Measurements from ENCODE around the gene EYA4. TPM values are rescaled to one million over a fixed set of nuclear protein-coding genes. Genes with fewer than 3 reads are reported as not detected.

EYA4 gene
- polyA plus RNA-seq, 4 donors, result 10.1 to 18.7 (median 16.1) TPM

- no peak for DNase-seq (ENCODE audit: low read depth in 4 of 4, low spot score in 2 of 4)
Observed at GRCh38 chr6:133341607-133342158, 100.5 kb downstream of the EYA4 start.

GRCh38 chr6:133343220-133343619 lies 102.1 kb downstream of the EYA4 start:
- DNase-seq (ENCODE audit: low read depth in 4 of 4, low spot score in 2 of 4), result no peak

GRCh38 chr6:133348846-133349245 lies 107.7 kb downstream of the EYA4 start:
- DNase-seq (ENCODE audit: low read depth in 4 of 4, low spot score in 2 of 4), result no peak

GRCh38 chr6:133350928-133351327 lies 109.8 kb downstream of the EYA4 start:
- no peak for DNase-seq (ENCODE audit: low read depth in 4 of 4, low spot score in 2 of 4)

- no peak for DNase-seq (ENCODE audit: low read depth in 4 of 4, low spot score in 2 of 4)
Observed at GRCh38 chr6:133352046-133352445, 110.9 kb downstream of the EYA4 start.

DNA sequence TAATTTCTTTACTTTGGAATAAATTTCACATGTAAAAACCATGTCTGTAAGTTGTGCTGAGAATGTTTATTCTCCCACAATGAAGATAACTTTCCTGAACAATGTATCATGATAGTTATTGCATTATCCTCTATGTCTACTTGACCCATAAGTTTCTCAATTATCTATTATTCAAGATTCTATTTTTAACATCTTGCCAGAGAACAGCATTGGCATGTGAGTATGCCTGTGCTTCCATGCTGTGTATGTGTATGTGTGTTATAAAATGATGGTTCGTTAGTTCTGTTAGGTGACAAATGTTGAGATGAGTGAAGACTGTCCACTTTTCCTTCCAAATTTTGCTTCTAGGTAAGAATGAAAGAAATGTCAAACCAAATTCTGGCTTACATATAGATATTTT lies 111.9 kb downstream of the EYA4 start:
- DNase-seq (ENCODE audit: low read depth in 4 of 4, low spot score in 2 of 4), result no peak

DNA sequence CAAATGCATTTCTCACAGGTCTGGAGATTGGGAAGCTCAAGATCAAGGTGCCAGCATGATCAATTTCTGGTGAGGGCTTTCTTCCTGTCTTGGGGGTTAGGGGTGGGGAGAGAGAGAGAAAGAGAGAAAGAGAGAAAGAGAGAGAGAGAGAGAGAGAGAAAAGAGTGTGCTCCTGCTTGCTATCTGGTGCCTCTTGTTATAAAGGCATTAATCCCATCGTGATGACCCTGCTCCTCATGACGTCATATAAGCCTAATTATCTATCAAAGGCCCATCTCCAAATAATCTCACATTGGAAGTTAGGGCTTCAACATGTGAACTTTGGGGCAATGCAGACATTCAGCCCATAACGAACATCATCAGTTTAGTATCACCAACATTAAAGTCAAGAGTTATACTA lies 114.8 kb downstream of the EYA4 start:
- no peak for DNase-seq (ENCODE audit: low read depth in 4 of 4, low spot score in 2 of 4)

DNA sequence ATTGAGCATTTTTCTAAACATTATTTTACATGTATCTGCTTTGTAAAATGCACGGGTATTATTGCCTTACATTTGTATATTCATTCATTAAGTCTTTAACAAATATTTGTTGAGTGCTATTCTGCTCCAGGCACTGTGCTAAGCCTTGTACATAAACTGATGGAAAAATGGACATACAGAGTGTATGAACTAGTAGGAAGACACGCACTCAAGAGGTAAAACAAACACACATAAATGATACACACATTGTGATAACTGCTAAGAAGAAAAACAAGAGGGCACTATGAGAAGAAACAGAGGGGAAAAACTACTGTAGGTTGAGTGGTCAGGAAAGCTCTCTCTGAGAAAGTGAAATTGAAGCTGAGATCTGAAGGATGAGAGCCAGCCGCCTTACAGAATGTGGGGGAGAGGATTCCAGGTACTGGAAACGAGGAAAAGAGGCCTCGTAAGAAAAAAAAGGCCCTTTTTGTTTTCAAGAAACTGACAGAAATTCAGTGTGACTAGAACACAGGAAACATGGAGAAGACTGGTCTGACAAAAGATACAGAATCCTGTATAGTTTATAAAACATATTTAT lies 117.5 kb downstream of the EYA4 start:
- peak in 1 of 4 donors; percentile 11 for DNase-seq (ENCODE audit: low read depth in 4 of 4, low spot score in 2 of 4)

DNA sequence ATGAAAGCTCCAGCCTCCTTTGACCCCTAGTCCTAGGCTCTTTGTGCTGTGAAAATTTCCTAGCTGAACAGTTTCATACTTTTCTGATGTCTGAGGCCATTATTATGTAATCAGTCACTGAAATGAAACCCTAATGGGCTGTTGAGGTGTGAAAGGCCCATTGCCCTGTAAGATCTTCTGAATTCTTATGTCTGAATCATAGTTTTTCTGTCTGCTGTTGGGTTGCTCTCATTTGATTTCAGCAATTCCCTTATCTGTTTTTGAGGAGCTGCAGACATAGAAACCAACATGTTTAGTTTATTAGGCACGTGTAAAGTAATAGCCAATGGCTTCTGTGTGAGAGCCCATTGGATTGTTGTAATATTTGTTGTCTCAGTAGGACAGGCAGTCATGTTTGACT lies 118.1 kb downstream of the EYA4 start:
- no peak for DNase-seq (ENCODE audit: low read depth in 4 of 4, low spot score in 2 of 4)

GRCh38 chr6:133359760-133360159 lies 118.6 kb downstream of the EYA4 start:
- DNase-seq (ENCODE audit: low read depth in 4 of 4, low spot score in 2 of 4), result no peak

DNA sequence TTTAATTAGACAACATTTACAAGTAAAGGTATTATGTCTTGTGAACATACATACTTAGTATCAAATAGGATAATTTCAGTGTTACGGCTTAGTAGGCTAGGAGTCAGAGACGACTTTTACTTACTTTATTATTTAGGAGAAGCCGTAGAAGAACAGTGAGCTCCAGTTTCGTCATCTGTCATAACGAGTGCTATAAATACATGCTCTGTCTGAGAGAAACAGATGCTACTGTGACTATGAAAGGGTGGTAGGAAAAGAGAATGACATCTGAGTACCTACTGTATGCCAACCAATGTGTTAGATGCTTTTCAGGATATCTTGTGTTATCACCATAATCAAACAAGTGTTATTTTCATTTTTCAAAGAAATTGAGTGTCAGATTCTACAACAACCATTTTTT lies 119.0 kb downstream of the EYA4 start:
- no peak for DNase-seq (ENCODE audit: low read depth in 4 of 4, low spot score in 2 of 4)

DNA sequence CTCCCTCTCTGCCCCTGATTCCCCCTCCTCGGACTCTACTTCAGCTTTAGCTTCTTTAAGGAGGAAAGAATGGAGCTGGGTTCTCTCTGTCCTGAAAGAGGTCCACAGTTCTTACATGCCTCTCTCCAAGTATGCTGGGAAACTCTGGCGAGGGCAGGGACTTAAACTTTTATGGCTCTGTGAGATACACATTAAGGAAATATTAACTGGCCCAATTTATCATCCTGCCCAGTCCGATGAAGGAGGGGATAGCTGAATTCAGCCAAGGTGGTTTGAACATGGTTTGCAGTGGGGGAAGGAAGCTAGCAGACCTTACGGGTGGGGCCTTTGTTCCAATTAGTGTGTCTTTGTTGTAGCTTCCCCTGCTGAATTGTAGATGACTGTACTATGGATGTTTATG lies 121.7 kb downstream of the EYA4 start:
- no peak for DNase-seq (ENCODE audit: low read depth in 4 of 4, low spot score in 2 of 4)

DNA sequence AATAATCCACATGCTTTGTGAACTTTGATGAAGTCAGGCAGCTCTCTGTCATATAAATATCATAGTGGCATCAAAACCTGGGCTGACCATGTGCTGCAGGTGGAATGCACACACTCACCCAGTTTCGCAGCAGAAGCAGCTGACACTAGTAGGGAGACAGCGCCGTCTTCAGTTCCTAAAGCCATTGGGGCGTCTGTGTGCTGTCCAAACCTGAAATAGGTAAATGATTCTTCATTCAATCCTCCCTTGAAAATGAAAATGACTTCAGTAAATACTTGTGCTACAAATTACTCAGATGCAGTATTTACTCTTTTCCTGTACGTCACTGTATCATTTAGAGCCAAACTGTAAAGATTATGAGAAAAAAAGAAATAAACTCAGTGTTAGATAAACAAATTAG lies 127.5 kb downstream of the EYA4 start:
- DNase-seq (ENCODE audit: low read depth in 4 of 4, low spot score in 2 of 4), result no peak

DNA sequence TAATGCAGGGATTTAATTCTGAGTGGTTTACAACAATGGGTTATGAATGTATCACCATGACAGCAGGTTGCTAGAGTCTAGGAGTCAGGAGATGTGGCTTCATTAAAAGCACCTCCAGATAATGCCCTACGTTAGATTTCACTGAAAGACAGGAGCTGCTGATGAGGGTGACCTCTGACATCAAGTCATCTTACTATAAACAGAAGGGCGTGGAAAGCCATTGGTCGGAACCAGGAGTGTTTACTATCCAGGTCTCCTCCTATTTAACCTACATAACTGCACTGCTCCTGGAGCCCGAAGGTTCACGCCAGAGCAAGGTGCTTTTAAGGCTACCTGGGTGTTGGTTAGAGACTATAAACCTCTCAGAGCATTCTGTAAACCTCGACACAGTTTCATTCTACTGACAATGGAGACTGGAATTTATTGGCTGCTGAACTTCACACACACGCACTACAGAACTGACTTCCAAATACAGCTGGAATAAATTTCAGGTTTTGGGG lies 128.7 kb downstream of the EYA4 start:
- DNase-seq (ENCODE audit: low read depth in 4 of 4, low spot score in 2 of 4), result no peak

DNA sequence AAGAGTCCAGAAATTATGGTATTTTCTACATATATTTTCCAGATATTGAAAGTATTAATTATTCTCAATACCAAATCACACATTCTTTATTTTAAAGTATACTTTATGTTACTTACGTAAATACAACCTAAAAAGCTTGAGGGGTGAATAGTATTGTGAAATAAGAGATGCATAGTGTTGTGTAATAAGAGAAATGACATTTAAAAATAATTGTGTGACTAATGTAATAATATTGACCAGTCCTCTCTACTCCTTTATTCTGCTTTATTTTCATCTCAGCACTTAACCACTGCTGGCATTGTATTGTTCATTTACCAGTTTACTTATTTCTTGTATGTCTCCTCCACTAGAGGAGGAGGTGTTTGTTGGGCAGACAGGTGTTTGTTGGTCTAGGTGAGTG lies 135.6 kb downstream of the EYA4 start:
- DNase-seq (ENCODE audit: low read depth in 4 of 4, low spot score in 2 of 4), result no peak

DNA sequence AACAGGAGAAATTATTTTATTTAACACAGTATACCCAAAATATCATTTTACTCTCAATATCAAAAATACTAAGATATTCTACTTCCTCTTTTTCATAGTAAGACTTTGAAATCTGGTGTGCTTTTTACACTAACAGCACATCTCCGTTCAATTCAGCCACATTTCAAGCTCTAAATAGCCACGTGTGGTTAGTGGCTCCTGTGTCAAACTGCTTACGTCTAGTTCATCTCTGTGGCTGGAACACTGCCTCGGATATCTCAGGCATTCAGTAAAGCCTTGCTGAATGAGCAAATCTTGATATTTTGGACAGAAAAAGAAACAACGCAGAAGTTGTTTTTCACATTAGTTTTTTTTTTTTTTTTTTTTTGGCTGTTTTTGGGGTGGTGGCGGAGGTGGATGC lies 136.1 kb downstream of the EYA4 start:
- DNase-seq (ENCODE audit: low read depth in 4 of 4, low spot score in 2 of 4), result no peak

- no peak for DNase-seq (ENCODE audit: low read depth in 4 of 4, low spot score in 2 of 4)
Observed at GRCh38 chr6:133380047-133380446, 138.9 kb downstream of the EYA4 start.

- no peak for DNase-seq (ENCODE audit: low read depth in 4 of 4, low spot score in 2 of 4)
Observed at GRCh38 chr6:133380723-133381122, 139.6 kb downstream of the EYA4 start.

GRCh38 chr6:133388731-133389130 lies 147.6 kb downstream of the EYA4 start:
- DNase-seq (ENCODE audit: low read depth in 4 of 4, low spot score in 2 of 4), result no peak

DNA sequence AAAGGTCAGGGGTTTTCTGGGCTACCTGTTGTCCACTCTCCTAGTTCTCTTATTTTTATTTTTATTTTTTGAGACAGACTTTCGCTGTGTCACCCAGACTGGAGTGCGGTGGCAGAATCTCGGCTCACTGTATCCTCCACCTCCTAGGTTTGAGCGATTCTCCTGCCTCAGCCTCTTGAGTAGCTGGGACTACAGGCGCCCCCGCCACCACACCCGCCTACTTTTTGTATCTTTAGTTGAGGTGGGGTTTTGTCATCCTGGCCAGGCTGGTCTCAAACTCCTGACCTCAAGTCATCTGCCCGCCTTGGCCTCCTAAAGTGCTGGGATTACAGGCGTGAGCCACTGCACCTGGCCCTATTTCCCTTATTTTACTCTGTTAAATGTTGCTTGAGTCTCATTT lies 149.0 kb downstream of the EYA4 start:
- DNase-seq (ENCODE audit: low read depth in 4 of 4, low spot score in 2 of 4), result no peak

GRCh38 chr6:133392015-133392414 lies 150.9 kb downstream of the EYA4 start:
- no peak for DNase-seq (ENCODE audit: low read depth in 4 of 4, low spot score in 2 of 4)

- no peak for DNase-seq (ENCODE audit: low read depth in 4 of 4, low spot score in 2 of 4)
Observed at GRCh38 chr6:133392641-133393040, 151.5 kb downstream of the EYA4 start.

DNA sequence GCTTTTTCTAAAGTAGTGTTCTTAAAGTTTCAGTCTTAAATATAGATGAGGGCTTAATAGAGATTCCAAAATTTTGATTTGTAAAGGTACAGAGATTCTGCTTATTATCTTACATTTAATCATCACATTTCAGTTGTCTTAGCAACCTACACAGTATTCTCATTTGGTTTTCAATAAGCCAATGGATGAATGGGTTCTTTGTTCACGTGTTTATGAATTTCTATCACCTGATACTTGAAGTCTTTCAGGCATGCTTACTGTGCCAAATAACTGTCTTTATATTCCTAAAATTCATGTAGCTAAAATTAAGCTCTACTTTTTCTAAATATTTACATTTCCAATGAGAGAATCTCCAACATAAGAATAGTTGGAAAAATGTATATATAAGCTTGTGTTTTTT lies 152.7 kb downstream of the EYA4 start:
- no peak for DNase-seq (ENCODE audit: low read depth in 4 of 4, low spot score in 2 of 4)
